Measurements from ENCODE around the gene IRF2BP1. TPM values are rescaled to one million over a fixed set of nuclear protein-coding genes. Genes with fewer than 3 reads are reported as not detected.
"Not testable (repeated sequence)": the region's sequence is repeated elsewhere in the genome, so short reads cannot be mapped to it uniquely, and the experiment has no call there.

The IRF2BP1 gene
- total RNA-seq, 2 donors from 2014 or later = 22.8 to 25.0 TPM

DNA sequence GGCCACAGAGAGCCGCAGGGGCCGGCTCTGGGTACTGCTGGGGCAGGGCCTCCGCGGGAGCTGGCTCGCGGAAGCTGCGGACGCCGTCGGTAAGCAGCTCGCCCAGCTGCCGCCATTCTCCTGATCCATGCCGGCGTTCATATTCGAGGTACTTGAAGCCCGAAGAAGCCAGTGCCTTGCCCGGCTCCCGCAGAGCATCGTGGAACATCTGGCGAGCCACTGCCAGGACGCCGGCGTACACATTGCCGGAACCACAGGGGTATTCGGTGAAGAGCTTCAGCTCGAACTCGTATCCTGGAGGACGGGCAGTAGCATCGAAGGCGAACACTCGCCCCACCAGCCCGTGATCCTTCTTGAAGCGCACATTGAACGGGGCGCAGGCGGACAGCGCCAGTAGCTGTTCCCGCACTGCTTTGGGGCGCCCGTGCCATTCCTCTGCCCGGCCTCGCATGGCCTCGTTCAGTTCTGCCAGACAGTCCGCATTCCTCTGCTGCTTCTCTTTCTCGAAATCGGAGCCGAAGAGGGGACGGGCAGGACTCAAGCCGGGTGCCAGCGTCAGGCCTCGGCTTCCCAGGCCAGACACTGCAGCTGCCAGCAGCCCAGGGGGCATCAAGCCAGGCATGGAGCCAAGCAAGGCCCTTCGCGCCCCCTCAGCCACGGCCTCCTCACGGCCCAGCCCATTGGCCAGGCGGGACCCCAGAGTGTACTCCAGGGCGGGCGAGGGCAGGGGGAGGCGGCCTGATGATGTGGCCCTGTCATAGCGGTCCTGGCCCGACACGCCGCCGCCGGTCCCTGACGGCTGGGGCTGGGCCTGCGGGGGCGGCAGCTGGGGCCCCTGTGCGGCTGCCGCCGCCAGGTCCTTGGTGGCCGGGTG, 1.0 kb downstream of the IRF2BP1 start:
- intact Hi-C loops (cut with DNase I, micrococcal nuclease) = no loop called here
- ATAC-seq (no peak), DNase-seq (peak in 1 of 2 donors; percentile 40)

DNA sequence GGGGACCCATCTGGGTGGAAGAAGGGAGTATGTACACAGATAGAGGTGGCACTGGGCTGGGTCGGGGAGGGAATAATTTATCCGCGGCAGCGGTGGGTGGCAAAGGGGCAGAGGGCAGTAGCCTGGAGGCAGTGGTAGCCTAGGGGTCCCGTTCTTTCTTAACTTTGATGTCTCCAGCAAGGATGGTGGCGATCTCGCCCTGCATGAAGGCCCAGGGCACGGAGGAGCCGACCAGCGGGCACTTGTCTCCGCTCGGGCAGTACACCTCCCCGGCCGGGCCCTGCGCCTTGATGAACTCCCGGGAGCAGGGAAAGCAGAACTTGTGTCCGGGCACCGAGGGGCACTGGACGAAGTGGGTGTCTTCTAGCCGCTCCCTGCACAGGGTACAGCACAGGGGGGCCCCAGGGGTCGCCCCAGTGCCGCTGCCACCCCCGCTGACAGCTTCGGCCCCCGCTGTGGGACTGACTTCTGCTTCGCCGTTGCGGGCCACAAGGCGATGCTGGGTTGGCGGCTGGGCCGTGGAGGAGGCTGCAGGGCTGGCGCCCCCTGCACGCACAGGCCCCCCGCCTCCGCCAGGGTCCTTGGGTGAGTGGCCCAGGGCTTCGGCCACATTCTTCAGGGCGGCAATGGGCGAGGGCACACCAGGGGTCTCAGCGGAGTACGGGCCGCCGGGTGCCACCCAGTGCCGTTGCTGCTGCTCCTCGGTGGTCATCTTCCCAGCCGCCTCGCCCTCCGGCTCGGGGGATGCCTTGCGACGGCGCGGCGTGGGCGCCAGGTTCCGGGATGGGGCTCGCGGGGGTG, 1.9 kb downstream of the IRF2BP1 start:
- intact Hi-C loops (cut with DNase I, micrococcal nuclease) = no loop called here
- ATAC-seq = no peak
- peak; percentile 36 to 40 for DNase-seq

DNA sequence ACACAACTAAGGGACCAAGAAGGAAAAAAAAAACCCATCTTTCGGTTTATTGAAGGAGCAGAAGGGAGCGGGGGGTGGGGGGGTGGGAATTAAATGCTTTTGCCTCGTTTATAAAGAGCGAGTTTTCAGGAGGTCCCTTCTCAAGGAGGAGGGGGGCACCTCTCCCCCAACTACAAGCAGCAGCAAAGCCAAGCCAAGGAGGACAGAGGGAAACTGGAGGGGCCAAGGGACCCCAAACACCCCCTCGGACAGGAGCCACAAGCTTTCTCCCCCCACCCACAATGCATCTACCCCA, 2.4 kb downstream of the IRF2BP1 start:
- DNase-seq (no peak), ATAC-seq (no peak)
- intact Hi-C loops (cut with DNase I, micrococcal nuclease) = no loop called here

DNA sequence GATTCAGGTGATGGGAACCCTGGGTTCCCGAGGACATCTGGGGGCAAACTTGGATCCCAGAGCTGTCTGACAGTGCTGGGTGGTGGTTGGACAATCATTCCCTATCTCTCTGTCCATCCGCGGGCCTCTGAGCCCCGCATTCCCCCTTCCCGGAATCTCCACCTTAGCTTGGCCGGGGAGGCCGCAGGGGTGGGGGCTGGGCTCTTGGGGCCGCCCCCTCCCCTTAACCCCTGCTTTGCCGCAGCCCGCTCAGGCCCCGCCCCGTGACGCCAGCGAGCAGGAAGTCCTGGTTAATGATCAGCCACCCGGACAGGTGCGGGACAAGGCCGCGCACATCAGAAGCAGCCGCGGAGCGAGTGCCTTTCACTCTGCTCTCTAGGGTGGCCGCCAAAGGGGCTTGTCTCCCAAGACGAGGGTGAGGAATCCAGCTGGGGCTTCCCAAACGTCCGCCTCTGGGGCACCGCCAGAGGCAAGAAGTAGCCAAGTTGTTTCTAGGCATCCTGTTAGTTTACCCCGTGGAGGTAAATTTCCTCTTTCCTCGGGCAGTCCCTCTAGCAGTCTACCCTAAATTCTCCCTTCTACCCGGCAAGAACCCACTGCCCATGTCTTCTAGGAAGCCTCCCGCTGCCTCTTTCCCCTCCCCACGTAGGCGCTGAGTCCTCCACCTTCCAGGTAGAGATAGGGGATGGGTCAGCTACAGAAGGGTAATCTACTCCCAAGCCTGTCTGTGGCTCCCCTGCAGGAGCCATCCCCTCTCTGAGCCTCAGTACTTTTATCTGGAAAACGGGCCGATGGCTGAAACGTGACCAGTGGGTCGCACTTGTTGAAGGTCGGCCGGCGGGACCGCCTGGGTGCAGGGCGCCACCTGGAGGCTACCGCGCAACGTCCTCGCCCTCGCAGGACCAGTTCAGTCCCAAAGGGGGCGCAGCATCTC, 3.0 kb downstream of the IRF2BP1 start:
- peak; percentile 58 for ATAC-seq
- intact Hi-C loops (cut with DNase I, micrococcal nuclease) = no loop called here
- DNase-seq = peak; percentile 91 to 92

DNA sequence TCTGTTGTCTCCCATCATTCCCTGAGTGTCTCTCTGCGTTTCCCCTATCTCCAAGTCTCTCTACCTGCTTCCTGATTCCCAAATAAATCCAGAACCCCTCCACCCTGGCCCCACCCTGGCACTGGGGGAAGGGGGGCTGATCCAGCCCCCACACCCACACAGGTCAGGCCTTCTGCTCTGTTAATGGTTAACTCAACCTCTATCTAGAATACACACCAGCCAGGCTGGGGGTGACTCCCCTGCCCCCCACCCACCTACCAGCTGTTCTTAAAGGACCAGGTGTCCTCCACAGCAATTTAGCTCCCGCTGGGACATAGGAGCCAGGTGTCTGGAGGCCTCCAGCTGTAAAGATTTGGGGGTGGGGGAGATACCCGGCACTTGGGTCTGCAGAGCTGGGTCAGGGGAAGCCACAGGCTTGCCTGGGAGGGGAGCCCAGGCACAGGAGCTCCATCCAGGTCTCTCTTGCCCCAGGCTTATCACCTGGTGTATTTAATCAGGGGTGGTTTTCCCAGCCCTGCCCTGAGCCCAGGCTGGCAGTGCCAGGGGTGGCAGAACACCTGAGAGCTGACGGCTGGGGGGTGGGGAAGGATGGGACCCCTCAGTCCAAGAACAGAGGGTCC, 3.9 kb downstream of the IRF2BP1 start:
- ATAC-seq = peak; percentile 34
- intact Hi-C loops (cut with DNase I, micrococcal nuclease) = no loop called here
- DNase-seq = peak; percentile 67 to 73

DNA sequence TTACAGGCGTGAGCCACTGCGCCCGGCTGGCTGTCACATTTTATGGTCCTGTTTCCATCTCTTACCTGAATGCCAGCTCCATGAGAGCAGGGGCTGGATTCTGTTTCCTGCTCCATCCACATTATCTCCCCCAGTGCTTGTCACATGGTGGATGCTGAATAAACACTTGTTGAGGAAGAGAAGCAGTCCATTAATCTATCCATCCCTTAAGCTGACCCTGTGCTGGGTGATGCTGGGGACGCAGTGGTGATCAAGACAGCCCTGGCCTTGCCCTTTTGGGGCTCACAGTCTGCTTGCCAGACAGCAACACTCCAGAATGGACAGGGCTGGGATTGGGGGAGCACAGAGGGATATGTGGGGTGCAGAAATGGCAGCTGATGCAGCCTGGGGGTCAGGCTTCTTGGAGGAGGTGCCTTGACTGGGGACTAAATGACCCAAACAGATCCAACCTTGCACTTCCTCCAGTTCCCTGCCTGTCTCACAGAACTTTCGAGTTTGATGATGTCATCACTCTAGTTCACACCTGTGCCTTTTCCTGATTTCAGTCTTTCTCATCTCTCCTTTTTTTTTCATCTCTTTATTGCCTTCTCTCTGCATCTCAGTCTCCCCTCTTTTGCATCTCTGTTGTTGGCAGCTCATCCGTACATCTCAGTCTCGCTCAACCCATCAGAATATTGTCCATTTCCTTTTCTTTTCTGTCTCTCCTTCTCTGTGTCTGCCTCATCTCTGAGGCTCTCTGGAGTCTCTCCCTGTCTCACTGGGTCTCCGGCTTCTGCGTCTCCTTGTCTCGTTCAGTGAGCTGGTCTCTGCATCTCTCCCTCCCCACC, 4.6 kb downstream of the IRF2BP1 start:
- intact Hi-C loops (cut with DNase I, micrococcal nuclease) = no loop called here
- DNase-seq (peak in 1 of 2 donors; percentile 44), ATAC-seq (no peak)

DNA sequence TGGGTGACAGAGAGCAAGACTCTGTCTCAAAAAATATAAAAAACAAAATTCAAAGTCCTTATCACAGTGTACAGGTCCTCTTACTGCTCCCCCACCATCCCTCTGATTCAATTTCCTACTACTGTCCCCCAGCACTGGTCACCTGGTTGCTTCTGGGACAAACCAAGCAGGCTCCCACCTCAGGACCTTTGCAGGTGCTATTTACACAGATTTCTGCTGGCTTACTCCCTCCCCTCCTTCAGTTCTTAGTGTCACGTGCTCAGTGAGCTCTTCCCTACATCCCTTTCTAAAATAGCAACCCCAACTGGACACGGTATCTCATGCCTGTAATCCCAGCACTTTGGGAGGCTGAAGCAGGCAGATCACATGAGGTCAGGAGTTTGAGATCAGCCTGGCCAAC, 6.0 kb downstream of the IRF2BP1 start:
- intact Hi-C loops (cut with DNase I, micrococcal nuclease) = no loop called here
- no peak for DNase-seq
- ATAC-seq = no peak

DNA sequence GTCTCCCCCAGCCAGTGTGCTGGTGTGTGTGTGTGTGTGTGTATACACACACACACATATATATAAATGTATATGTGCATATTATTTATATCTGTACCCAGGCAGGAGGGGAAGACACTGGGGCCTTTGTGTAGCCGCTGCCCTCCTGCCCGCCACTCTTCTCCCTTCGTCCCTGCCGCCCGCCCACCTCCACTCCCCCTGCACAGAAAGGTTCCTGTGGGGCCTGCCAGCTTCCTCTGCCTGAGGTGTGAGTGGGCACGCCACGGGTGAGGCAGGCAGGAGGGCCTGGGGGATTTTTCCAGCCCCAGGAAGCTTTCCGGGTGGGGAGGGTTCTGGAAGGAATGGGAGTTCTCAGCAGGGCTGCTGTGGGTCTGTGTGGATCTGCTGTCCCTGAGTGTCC, 6.9 kb downstream of the IRF2BP1 start:
- ATAC-seq = no peak
- no peak for DNase-seq
- intact Hi-C loops (cut with DNase I, micrococcal nuclease) = no loop called here

DNA sequence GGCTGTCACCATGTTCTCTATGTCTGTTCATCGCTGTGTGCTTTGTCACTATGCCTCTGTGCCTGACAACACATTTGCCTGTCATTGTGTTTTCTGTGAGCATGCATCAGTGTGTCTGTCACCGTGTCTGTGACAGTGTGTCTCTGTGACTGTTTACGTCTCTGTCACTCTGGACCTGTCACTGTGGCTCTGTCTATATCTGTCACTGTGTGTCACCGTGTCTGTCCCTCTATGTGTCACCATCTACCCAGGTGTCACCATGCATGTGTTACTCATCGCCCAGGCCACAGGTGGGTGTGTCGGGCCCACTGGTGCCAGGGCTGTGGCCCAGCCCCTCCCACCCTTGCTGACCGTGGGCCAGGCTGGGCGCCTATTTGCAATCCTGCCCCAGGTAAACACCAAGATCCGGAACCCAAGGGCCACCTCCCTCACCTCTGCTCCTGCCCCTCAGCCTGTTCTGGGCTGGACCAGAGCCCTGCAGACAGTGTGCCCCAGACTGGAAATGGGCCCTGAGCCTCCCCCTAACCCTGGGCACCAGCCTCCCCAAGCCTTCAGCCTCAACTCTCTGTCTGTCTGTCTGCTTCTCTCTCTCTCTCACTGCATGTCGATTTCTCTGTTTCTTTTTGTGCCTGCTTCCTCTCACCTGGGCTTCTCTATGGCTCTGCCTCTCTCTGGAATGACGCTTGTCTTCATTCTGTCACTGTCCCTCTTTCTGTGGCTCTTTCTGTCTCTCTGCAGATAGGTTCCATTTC, 7.7 kb downstream of the IRF2BP1 start:
- intact Hi-C loops (cut with DNase I, micrococcal nuclease) = no loop called here
- ATAC-seq = peak; percentile 61
- DNase-seq = peak; percentile 71 to 86

DNA sequence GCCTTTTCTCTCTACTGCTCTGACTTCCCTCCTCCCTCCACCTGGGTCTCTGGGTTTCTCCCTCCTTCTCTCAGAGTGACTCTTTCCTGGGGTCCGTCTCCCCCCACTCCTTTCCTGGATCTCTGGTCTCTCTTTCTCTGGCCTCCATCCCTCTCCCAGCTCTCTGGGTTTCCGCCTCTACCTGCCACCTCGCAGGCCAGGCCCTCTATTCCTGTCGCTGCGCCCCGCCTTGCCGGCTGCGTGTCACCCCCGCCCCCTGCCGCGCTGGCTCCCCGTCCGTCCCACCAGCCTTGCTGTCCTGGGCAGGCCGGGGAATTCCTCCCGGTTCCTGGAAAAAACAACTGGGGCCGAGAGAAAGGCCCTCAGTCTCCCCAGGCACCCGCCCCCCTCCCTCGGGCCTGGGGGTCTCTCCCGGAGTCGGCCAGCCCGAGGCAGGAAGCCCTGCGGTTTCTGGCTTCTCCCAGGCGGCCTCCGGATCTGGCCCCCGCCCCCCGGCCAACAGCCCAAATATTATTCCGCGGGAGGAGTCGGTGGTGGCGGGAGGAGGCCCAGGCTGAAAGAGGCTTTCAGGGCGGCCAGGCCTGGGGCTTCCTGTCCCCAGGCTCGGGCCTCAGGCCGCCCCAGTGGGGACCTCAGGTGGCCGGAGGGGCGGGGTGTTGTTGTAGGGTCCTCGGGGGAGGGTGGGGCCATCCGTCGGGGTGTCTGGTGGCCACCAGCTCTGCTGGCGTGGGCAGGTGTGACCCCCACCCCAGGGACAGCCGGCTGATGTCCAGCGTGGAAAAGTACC, 9.3 kb downstream of the IRF2BP1 start:
- ATAC-seq = peak; percentile 45
- peak; percentile 62 to 68 for DNase-seq
- intact Hi-C loops (cut with DNase I, micrococcal nuclease) = no loop called here

DNA sequence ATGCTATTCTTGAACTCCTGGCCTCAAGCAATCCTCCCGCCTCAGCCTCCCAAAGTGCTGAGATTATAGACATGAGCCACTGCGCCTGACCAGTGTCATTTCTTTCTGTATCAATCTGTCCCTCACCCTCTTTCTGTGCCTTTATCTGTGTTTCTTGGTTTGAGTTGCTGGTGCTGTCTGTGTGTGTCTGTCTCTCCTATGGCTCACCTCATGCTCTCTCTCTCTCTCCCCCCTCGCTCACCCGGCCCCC, 9.9 kb downstream of the IRF2BP1 start:
- peak; percentile 0 for ATAC-seq

DNA sequence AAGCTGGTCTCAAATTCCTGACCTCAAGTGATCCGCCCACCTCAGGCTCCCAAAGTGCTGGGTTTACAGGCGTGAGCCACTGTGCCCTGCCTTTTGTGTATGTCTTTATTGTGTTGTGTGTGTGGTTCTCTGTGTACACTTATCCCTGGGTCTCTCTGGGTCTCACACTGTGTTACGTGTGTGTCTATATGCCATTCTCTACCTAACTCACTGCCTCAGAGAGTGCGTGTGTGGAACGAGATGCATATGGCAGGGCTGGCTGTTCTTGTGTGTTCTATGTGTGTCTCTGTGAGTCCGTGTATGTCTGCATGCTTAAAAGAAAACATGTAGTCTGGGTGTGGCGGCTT, 11.3 kb downstream of the IRF2BP1 start:
- no peak for DNase-seq
- intact Hi-C loops (cut with DNase I, micrococcal nuclease) = no loop called here
- no peak for ATAC-seq

More for the DNA sequence above, 9.9 kb downstream of the IRF2BP1 start:
- DNase-seq = no peak
- intact Hi-C loops (cut with DNase I, micrococcal nuclease) = no loop called here

DNA sequence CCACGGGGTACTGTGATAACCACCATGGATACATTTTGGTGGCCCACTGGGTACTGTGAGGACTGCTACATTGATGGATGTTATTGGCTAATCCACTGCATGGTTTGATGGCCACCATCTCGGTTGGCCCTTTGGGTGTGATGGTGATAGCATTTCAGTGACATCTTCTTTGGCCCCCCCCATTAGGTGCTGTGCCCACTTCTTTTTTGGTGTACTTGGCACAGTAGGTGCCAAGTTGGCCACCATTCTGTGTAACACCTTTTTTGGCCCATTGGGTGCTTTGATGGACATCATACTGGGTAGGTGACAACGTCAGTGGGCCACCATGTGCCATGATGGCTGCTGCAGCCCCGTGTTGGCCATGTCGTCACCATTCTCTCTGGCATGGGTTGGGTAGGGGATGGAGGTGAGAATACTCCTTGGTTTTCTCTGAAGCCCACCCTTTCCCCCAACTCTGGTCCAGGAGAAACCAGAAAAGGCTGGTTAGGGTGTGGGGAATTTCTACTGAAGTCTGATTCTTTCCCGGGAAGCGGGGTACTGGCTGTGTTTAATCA, 12.6 kb downstream of the IRF2BP1 start:
- intact Hi-C loops (cut with DNase I, micrococcal nuclease) = no loop called here
- no peak for ATAC-seq
- DNase-seq = no peak

DNA sequence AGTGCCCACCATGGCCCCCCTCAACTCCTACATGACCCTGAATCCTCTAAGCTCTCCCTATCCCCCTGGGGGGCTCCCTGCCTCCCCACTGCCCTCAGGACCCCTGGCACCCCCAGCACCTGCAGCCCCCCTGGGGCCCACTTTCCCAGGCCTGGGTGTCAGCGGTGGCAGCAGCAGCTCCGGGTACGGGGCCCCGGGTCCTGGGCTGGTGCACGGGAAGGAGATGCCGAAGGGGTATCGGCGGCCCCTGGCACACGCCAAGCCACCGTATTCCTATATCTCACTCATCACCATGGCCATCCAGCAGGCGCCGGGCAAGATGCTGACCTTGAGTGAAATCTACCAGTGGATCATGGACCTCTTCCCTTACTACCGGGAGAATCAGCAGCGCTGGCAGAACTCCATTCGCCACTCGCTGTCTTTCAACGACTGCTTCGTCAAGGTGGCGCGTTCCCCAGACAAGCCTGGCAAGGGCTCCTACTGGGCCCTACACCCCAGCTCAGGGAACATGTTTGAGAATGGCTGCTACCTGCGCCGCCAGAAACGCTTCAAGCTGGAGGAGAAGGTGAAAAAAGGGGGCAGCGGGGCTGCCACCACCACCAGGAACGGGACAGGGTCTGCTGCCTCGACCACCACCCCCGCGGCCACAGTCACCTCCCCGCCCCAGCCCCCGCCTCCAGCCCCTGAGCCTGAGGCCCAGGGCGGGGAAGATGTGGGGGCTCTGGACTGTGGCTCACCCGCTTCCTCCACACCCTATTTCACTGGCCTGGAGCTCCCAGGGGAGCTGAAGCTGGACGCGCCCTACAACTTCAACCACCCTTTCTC, 13.6 kb downstream of the IRF2BP1 start:
- intact Hi-C loops (cut with DNase I, micrococcal nuclease) = no loop called here
- ATAC-seq (no peak), DNase-seq (no peak)

DNA sequence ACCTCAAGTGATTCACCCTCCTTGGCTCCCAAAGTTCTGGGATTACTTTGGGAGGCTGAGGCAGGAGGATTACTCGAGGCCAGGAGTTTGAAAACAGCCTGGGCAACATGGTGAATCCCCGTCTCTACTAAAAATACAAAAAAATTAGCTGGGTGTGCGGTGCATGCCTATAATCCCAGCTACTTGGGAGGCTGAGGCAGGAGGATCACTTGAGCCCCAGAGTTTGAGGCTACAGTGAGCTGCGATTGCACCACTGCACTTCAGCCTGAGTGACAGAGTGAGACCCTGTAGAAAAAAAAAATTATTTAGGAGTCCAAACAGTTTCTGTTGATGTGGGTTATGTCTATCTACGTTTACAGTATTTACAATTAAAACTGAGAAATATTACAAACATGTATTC, 15.1 kb downstream of the IRF2BP1 start:
- intact Hi-C loops (cut with DNase I, micrococcal nuclease) = no loop called here
- ATAC-seq = no peak

DNA sequence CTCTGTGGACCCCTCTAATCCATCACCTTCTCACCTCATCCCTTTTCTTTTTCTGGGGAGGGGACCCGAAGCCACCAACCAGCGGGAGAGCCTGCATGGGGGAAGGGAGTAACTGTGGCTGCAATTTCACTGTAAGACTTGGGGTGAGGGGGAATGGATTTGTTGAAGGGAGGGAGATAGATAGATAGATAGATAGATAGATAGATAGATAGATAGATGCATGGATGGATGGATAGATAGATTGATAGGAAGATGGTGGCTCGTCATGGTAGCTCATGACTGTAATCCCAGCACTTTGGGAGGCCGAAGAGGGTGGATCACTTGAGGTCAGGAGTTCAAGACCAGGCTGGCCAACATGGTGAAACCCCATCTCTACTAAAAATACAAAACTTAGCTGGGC, 18.7 kb downstream of the IRF2BP1 start:
- ATAC-seq; DNase-seq; intact Hi-C loops (cut with DNase I, micrococcal nuclease): not testable (repeated sequence)

More for the DNA sequence above, 15.1 kb downstream of the IRF2BP1 start:
- no peak for DNase-seq
